ENCODE data around the gene AIP.
"Not testable (repeated sequence)": the region's sequence is repeated elsewhere in the genome, so short reads cannot be mapped to it uniquely, and the experiment has no call there.

Gene AIP

DNA sequence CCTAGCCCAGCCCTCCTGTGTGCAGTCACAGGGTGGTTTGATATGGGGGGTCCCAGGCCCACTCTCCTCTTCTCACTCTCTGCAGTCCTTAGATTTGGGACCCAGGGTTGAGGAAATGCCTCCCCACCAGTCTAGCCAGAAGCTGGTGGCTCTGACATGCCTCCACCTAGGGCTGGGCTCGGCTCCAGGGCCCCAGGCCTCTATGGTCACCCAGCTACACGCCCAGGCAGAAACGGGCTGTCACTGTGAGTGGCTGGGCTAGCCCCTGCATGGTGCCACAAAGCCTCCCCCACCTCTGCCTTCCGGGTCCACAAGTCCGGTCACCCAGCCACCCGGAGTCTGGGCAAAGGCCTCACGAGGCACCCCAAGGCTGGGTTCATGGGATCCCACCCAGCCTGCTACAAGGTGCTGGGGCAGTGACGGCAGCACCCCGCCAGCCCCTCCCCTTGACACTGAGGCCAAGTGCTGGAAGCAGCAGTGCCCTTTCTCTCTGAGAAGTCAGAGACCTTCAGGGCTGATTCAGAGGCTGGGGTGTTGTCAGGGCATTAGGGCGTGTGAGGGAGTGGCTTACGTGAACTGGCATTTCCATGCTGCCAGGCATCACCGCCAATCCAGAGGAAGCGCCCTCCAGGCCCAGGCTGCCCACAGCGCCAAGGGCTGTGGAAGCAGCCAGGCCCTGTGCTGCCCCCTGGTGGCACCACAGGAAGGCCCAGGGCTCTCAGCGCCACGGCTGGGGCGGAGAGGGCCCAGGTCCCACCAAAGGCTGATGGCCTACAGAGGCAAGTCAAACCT, 23.0 kb downstream of the AIP start:
- DNase-seq (ENCODE audit: low read depth in 1 of 2, low spot score in 1 of 2): peak; percentile 84 to 86

DNA sequence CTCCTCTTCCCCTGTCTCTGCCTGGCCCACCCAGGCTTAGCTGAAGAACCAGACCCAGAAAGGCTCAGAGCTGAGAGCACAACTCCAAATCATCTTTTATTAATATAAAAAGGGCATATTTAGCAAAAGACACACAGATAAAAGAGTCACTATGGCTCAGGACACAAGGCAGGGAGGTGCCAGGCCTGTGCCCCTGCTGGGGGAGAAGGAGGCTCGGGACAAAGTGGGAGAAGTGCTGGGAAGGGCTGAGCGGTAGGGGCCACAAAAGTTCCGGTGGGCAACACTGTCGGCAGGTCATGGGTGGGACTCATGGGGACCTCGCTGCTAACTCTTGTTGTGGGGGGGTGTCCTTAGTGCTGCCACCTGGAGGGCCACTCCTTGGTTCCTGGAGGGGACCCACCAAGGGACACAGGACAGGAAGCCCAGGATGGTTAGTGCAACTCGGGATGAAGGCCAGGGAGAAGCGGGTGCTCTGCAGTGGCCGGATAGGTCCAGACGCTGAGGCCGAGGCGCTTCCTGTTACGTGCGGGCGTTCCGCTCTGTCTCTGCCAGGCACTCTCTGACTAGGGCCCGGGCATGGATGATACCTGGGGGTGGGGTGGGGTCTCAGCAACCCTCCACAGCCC, 23.7 kb downstream of the AIP start:
- DNase-seq (ENCODE audit: low read depth in 1 of 2, low spot score in 1 of 2): no peak

DNA sequence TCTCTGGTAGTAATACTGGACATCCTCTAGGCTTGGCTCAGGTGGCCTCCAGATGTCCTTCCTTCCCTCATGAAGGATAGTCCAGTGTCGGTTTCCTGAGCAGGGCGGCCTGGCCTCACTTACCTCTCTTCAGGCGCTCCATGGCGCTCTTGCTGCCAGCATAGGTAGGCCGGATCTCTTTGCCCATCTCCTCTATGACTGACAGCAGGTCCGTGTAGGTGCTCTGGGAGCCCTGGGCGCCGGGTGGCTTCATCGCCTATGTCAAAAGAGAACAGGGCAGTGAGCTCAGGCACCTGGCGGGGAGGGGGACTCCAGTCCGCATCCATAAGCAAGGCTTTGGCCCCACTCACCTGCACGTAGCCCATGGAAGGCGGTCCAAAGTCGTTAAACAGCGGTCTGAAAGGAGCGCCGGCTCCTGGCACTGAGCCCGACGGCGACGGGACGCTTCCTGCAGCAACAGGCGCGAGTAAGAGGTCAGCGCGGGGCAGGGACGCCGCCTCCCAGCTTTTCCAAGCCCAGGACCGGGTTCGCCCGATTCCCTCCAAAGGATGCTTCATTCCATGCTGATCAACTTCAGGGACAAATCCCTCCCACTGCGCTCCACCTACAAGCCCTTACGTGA, 24.5 kb downstream of the AIP start:
- no peak for DNase-seq (ENCODE audit: low read depth in 1 of 2, low spot score in 1 of 2)

DNA sequence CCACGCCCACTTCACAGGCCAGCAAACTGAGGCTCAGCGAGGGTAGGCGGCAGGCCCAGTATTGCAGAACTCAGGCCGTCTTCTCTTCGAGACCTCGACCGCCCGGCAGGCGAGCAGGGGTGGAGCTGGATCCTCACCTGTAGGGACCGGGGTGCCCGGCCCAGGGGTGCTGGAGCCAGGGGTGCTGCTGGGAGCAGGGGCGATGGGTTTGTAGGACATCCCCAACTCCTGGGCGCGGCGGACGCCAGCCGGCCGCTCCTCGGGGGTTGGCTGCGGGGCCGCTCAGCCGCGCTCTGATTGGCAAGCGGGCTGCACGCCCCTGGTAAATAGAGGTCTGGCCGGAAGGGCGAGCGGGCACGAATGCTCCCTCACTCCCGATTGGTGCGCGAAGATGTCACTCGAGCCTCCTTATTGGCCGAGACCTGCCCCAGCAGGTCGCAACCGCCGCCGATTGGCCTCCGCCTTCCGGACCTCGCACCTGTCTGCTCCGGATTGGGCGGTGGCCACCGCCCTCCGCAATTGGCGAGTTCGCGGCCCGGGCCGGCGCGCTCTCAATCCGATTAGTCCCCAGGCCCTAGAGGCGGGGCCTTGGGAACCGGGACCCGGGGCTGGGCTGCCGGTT, 25.1 kb downstream of the AIP start, which contains the start of gene CDK2AP2:
Gene CDK2AP2, minus strand, starts transcription at position 299 of the 622 bp plus-strand sequence. Its CDS starts 80 bp downstream, at position 219.
- peak; percentile 94 for DNase-seq (ENCODE audit: low read depth in 1 of 2, low spot score in 1 of 2)

DNA sequence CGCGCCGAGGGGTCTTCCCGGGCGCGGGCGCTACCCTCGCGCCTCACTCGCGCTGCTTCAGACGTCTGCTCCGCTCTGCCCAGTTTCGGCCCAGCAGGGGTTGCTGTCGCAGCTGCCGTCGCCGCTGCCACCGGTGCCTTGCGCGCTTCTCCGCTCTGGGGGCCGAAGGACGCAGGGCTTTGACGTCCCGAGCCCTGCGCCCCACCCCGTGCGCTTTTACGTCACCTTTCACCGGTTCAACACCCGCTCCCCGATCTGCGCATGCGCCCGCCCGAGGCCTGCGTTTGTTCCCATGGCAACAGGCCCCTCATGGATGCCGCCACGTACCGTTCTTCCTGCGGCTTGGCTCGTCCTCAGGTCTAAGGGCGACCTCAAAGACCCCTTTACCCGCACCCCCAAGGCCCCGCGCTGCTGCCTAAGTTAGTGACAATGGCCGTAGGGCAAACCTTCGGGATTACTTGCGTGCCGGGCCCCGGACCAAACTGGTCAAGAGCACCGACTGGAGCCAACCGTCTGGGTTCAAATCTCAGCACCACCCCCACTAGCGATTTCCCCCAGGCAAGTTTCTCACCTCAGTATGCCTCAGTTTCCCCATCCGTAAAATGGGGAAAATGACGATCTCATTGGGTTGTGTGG, 25.8 kb downstream of the AIP start:
- peak; percentile 97 to 98 for DNase-seq (ENCODE audit: low read depth in 1 of 2, low spot score in 1 of 2)

DNA sequence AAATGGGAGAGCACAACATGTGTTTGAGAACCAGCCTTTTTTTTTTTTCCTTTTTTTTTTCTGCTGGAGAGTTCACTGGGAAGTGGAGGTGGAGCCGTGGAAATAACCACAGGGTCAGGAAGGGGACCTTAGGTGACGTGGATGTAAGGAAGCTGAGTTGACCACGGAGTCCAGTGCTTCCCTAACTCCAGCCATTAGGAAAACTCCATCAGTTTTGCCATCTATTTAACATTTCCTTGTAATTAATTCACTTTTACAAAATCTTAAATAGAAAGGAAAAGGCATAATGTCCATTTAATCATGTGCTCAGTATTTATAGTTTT, 27.2 kb downstream of the AIP start:
- DNase-seq (ENCODE audit: low read depth in 1 of 2, low spot score in 1 of 2): no peak

DNA sequence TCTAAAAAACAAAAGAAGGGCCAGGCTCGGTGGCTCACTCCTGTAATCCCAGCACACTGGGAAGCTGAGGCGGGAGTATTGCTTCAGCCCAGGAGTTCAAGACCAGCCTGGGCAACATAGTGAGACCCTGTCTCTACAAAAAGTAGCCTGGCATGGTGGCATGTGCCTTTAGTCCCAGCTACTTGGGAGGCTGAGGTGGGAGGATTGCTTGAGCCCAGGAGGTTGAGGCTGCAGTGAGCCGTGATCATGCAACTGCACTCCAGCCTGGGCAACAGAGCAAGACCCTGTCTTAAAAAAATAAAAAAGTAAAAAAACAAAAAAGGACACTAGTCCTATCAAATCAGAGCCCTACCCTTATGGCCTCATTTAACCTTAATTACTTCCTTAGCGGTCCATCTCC, 28.7 kb downstream of the AIP start:
- DNase-seq (ENCODE audit: low read depth in 1 of 2, low spot score in 1 of 2): not testable (repeated sequence)

DNA sequence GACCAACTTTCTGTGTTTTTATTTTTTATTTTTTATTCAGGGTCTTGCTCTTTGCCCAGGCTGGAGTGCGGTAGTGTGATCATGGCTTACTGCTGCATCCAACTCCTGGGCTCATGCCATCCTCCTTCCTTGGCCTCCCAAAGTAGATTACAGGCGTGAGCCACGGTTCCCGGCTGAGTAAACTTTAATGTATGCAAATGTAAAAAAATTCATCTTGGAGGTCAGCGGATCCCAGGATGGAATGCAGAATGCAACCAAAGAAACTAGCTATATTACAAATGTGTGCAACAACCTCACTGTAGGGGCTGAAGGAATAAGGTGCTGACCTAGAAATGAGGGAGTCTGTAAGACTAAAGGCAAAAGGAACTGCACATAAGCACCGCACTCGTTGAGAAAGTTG, 31.3 kb downstream of the AIP start:
- no peak for DNase-seq (ENCODE audit: low read depth in 1 of 2, low spot score in 1 of 2)

DNA sequence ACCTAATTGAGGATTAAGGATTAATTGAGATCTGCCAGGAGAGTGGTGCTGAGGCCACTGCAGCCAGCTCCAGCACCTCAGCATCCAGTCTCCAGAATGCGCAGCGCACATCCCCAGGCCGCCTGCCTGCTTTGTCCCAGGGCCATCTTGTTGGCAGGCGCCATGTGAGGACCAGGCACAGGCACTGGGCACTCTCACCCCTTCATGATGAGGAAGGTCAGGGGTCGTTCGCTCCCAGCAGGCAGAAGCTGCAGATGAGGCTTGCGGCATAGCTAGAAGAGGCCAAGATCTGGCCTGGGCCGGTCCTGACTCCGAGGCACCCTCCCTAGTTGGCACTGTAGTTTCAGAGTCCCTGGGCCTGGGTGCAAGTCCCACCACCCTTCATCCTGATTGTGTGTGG, 34.0 kb downstream of the AIP start:
- no peak for DNase-seq (ENCODE audit: low read depth in 1 of 2, low spot score in 1 of 2)

DNA sequence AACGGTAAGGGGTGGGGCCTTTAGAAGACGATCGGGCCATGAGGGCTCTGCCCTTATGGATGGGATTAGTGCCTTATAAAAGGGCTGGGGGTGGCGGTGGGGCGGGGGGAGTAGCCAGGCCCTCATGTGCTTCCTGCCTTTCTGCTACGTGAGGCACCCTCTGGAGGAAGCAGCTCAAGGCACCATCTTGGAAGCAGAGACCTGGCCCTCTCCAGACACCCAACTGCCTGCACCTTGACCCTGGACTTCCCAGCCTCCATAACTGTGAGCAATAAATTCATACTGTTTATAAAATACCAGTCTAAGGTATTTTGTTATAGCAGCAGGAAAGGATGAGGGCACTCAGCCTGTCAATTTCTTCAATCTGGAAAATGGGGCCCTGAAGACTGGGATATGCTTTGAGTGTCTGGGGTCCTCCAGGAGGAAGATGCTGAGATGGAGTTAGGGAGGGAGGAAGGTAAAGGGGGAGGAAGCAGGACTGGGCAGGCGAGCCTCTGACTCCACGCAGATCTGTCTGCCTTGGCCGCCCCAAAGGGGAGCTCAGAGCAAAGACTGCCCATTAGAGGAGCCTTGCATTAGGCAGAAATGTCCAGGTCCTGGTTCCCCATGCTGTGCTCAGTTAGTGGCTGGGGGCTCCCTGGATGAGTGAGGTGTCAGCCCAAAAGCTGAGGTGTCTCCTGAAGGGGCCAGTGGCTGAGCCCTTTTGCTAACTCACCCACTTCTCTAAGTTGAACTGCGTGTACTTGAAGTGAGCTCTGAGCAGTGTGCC, 35.1 kb downstream of the AIP start:
- DNase-seq (ENCODE audit: low read depth in 1 of 2, low spot score in 1 of 2): no peak

DNA sequence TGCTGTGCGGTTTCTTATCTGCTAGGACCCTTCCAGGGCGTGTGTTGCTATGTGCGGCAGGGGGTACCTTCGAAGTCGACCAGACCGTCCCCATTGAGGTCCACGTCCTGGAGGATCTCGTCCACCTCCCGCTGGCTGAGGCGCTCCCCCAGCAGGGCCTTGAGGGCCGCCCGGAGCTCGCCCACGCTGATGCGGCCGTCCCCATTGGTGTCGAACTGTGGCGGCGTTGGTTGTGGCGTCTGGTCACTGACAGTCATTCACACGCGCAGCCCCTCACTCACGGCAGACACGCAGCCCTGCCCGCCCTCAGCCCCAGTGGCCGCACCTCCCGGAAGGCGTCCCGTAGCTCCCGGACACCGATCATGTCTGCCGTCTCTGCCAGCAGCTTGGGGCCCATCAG, 36.9 kb downstream of the AIP start:
- no peak for DNase-seq (ENCODE audit: low read depth in 1 of 2, low spot score in 1 of 2)

DNA sequence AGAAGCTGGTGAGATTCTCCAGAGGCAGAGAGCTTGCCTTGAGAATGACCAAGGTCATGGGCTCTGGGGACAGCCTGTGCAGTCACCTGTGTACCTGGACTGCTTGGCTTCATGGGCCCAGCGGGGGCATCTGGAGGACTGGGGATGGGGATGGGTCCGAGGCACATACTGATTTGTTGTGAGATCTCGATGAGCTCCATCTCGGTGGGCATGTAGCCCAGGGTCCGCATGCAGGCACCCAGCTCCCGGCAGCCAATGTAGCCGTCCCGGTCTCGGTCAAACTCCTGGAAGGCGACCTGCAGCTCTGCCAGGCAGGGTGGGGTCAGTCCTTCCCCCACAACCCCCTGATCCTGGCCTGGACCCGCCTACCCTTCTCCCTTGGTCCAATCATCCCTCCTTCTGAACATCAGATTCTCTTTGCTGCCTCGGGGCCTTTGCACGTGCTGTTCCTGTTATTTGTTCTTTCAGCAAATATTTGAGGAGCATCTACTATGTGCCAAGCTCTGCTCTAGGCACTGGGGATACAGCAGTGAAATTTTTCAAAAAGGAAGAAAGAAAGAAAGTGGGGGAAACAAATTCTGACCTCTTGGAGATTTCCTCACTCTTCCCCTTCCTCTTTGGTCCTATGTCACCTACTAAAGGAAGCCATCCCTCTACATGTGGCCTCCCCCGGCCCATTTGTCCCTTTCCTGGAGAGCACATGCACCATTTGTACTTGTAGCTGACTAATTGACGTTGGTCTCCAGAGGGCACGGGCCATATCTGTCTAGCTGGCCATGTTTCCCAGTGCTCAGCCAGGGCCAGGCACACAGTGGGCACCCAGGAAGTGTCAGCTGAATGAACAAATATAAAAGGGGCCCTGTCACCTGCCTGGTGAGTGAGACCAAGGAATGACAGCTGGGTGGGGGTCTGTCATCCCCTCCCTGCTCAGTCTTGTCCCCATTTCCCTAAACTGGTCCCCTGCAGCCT, 38.3 kb downstream of the AIP start:
- no peak for DNase-seq (ENCODE audit: low read depth in 1 of 2, low spot score in 1 of 2)

DNA sequence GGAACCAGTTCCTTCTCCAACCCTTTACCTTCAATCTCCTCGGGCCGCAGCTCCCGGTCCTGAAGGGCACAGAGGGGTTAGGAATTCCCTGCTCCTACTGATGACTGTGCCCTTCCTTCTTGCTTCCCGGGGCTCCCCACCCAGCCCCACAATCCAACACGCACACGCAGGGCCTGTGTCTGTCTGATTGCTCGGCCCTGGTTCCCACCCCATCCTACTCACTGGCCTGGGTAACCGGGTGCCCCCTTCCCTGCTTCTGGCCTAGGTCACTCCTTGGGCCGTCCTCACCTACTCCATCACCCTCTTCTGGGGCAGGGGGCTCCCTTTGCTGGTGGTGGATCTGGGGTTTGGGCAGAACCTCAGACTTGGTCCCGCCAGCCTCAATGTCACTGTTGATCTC, 39.1 kb downstream of the AIP start:
- DNase-seq (ENCODE audit: low read depth in 1 of 2, low spot score in 1 of 2): no peak

DNA sequence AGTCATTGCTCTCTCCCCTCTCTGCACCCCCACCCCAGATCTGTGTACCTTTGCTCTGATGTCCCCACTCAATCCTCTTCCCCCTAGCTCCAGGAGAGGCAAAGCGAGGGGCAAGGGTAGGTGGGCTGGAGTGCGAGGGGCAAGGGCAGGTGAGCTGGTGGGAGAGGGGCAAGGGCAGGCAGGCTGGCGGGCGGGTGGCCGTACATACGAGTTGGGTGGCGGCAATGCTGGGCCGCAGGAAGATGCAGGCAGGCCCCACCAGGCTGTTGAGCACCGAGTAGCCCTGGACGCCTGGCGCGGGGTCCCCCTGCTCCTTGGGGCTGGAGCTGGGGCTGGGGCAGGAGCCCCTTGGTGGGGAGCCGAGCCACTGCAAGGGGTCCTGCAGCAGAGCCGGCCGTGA, 39.5 kb downstream of the AIP start:
- no peak for DNase-seq (ENCODE audit: low read depth in 1 of 2, low spot score in 1 of 2)

DNA sequence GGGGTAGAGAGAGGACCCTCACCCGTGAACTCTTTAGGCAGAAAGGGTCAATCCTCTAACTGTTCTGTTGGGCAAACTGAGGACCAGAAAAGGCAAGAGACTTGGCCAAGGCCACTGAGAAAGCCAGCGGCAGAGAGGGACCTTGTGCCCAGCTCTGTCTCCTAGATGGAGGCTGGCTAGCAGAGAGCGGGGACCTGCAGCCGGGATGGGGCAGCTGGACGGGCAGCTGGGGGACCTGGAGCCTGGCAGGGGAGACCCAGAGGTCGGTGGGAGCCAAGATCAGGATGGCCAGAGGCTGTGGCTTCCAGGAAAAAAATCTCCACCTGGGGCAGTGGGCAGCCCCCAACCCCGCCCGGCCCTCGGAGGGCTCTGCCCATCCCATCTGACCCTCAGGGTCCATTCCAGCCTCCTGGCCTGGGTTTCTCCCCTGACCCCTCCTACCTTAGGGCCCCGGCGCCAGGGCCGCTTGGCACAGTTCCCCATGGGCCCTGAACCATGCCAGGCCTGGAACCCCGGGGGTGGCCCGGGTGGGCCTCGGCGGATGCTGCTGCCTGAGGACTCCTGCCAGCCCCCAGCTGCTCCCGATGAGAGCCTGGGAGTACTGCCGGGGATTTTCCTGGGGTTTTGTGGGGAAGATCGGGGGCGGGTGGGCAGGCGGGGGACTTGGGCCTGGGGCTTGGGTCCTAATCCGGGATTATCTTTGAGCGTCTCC, 40.2 kb downstream of the AIP start, which contains the start of gene CABP2:
Gene CABP2, minus strand, starts transcription at position 603 of the 712 bp plus-strand sequence. Its CDS starts 120 bp downstream, at position 483.
- DNase-seq (ENCODE audit: low read depth in 1 of 2, low spot score in 1 of 2): no peak

DNA sequence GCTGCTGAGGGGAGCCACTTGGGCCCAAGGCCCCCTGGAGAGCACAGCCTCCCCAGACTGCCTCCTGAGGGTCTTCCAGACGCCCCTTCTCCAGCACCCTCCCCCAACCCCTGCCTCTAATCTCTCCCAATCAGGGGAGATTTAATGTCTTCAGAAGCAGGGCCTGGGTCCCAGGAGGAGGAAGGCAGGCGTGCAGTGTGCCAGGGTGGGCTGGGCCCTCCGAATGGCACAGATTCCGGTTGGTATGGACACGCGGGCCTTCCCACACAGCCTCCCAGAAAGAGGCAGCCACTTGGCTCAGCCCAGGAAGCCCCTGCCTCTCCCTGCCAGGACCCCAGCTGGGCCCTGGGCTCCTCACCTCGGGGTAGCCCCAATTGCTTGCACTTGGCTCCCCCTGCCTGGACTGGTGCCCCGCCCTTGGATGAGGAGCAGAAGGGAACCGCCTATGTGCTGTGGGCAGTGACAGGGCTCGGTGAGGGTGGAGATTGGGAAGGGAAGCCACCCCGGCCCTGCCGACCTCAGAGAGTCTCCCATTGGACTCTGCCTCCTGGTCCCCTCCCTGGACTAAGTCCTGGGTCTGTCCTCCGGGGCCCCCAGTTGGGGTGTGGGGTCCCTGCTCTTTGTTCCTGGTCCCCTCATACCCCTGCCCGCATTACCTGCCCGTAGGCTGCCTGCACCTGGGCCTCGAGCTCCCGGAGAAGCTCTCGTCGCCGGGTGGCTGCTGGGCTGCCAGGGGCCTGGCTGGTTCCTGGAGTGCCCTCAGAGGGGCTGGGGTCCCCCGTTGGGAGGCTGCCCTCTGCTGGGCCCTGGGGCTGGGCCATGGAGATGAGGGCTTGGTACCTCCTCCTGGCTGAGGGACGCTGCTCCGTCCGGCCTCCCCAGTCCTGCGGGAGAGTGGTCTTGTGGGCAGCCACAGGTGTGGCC, 41.0 kb downstream of the AIP start:
- DNase-seq (ENCODE audit: low read depth in 1 of 2, low spot score in 1 of 2): no peak

DNA sequence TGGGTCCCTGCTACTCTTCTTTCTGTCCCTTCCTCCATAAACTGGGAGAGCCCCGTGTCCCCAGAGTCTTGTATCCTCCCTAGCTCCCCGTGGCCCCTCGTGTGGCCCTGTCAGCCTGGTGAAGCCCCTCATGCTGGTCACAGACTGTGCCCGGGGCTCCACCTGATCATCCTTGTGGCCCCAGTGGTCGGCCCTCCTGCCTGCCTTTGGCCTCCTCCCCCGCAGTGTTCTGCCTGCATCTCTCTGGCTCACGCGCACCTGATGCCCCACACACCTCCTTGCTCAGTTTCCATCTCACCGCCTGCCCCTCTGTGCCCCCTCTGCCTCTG, 41.6 kb downstream of the AIP start:
- no peak for DNase-seq (ENCODE audit: low read depth in 1 of 2, low spot score in 1 of 2)

Data from stimulated activated CD4-positive, alpha-beta T cell treated with anti-CD3 and anti-CD28 coated beads, Interleukin-15, amount 100 ng/mL, for 1 hour (primary cell).